GM12874 (cell line): ENCODE measurements around the gene BPIFA3.

ENCODE experiments used
- TF ChIP-seq, protein P1 (sequence below): IDR thresholded peaks from 2 replicates; pipeline ENCODE4 v1.5.1; 2011; ENCODE audit warnings: low read depth, mild to moderate bottlenecking, control low read depth, low read length, moderate library complexity; ENCODE audit not compliant: insufficient read depth

Gene BPIFA3

DNA sequence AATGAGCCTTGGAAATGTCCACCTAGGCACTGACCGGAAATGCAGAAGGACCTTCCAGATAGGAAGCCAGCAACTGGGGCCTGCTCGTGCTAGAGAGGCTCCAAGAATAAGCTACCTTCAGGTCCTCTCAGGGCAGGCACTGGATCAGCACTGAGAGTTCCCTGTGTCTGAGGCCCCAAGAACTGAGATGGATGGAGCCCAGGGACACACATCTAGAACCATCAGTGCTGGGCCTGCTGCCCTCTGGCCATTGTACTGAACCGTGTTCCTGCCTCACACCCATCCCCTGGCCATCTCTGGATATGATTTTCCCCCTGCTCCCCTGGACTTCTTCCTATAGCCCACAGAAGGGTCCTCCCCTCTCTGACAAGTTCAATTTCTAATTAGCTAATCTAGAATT lies 28.9 kb downstream of the BPIFA3 start:
- TF ChIP-seq, protein P1, sequence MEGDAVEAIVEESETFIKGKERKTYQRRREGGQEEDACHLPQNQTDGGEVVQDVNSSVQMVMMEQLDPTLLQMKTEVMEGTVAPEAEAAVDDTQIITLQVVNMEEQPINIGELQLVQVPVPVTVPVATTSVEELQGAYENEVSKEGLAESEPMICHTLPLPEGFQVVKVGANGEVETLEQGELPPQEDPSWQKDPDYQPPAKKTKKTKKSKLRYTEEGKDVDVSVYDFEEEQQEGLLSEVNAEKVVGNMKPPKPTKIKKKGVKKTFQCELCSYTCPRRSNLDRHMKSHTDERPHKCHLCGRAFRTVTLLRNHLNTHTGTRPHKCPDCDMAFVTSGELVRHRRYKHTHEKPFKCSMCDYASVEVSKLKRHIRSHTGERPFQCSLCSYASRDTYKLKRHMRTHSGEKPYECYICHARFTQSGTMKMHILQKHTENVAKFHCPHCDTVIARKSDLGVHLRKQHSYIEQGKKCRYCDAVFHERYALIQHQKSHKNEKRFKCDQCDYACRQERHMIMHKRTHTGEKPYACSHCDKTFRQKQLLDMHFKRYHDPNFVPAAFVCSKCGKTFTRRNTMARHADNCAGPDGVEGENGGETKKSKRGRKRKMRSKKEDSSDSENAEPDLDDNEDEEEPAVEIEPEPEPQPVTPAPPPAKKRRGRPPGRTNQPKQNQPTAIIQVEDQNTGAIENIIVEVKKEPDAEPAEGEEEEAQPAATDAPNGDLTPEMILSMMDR: no peak

- TF ChIP-seq, protein P1: no peak
Measured at GRCh38 chr20:33249456-33249855, 32.3 kb downstream of the BPIFA3 start.

- TF ChIP-seq, protein P1: no peak
Measured at GRCh38 chr20:33250666-33251065, 33.5 kb downstream of the BPIFA3 start.

DNA sequence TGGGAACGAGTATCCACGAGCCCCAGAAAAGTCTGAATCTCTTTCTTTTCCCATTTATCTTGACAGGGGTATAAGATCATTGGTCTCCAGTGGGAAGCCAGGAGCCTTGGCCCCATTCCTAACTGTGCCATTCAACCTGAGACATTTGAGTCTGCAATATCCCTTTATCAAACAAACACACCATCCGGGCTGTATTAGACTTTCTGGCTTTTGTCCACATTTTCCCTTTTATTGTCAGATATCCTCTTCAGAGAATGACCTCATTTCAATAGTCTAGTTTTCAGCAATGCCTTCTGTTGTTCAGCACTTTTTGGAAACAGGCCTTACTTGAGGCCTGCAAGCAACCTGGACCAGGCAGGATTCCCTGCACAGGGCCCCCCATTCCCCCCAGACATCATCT lies 34.3 kb downstream of the BPIFA3 start:
- TF ChIP-seq, protein P1: no peak

DNA sequence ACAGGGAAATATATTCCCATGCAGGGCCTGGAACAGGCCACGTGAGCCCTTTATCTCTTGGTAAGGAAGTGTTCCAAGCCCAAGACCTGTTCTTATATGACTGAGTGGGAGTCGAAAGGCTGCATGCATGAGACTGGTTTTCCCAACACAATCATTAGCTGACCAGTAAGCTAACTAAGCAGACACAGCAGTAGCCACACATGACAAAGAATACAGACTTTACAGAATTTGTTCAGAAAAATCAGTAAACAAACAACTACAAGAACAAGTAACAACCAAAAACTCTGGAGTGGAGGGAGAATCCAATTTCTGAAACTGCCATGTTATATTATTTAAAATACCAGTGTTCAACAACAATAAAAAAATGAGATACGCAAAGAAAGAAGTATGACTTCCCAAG lies 35.3 kb downstream of the BPIFA3 start:
- TF ChIP-seq, protein P1: no peak

- TF ChIP-seq, protein P1: no peak
Measured at GRCh38 chr20:33255005-33255404, 37.9 kb downstream of the BPIFA3 start.

GRCh38 chr20:33257237-33257636 lies 40.1 kb downstream of the BPIFA3 start:
- TF ChIP-seq, protein P1: no peak

DNA sequence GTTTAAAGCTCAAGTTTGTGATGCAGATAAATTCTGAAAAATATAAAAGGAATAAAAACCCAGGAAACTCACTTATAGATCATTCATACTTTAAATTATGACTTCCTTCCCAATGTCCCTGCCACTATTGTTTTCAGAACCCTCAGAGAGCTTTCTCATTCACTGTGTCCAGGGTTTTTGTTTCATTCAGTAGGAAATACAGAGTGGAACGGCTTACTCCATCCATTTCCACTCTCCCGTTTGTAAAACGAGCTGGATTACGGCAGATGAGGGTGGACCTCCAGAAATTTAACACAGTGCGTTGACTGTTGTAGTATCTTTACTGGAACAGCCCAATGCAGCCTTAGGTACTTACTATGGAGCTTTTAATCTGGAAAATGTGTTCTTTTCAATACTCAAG lies 42.2 kb downstream of the BPIFA3 start:
- TF ChIP-seq, protein P1: no peak
